GM18526 (cell line): ENCODE data around the gene DNAH3.

Experiments used
- POLR2A ChIP-seq: IDR thresholded peaks from 3 replicates; pipeline ENCODE4 v1.6.1; 2011; ENCODE audit not compliant: insufficient read length; ENCODE audit errors: extremely low read depth

DNAH3 gene

DNA sequence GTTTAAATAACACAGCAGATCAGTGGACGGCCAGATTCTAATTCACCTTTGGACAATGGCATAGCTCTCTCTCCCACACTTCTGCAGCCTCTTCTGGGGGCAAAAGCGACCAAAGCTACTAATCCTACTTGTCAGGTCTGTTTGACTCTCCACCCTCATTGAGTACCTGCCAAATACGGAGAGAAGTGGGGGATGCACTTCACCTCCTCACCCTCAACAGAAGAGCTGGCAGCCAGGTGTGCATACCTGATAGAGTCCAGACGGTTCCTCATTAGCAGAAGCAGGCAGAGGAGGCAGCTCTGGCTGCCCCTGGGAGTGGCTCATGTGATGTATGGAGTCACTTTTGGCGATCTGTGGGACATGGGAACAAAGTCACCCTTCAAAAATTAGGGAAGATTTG lies 4.9 kb downstream of the DNAH3 start:
- TF ChIP-seq POLR2A = no peak

DNA sequence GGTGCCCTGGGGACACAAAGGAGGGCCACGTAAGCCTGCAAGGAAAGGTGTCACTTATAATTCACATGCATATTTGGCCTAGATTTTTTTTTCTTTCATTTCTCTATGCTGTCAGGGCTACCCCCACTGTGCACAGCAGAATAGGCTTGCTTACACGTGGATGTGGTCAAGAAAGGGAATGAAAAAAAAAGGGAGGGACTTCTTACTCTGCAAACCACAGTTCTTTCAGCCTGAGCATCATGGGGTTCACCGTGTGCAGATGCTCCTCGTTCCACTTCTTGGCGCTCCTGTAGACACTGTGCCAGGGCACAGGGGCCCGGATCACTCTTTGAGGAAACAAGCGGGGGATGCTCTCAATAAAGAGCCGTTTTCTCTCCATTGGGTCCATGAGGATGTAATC lies 16.6 kb downstream of the DNAH3 start:
- TF ChIP-seq POLR2A = no peak

GRCh38 chr16:21130811-21131210 lies 19.8 kb downstream of the DNAH3 start:
- no peak for TF ChIP-seq POLR2A

DNA sequence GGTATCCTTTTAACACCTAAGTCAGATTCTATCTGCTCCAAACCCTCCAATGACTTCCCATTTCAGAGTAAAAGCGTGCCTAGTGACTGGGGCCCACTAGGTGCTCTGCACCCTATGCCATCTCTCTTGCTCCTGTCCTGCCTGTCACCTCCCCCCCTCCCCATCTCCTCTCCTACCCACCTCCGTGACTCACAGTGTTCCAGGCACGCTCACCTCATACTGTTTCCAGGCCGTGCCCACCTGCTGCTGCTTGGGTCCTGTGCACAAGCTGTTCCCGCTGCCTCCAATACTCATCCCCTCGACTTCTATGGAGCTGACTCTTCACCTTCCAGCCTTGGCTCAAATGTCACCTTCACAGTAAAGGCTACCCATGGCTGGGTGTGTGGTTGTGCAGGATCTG lies 21.7 kb downstream of the DNAH3 start:
- TF ChIP-seq POLR2A = no peak

- no peak for TF ChIP-seq POLR2A
These were observed 24.1 kb downstream of the DNAH3 start for GRCh38 chr16:21126518-21126917.

- no peak for TF ChIP-seq POLR2A
These were observed 25.5 kb downstream of the DNAH3 start for GRCh38 chr16:21125191-21125590.

GRCh38 chr16:21120976-21121520 lies 29.6 kb downstream of the DNAH3 start:
- TF ChIP-seq POLR2A = no peak

DNA sequence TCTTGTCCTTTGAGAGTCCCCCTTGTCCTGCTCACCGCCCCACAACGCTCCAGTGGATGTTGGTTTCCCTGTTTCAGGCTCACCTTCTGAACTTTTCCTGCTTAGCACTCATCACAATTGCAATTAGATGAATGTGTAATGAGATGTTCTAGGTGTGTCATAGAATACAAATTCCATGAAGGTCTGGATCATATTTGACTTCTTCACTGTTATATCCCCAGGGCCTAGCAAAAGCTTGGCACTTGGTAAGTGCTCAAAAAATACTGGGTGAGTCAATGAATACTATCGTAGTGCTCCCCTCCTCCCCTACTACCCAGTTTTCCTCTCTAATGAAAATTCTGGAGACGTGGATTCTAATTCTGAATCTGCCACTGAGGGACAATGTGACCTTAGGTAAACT lies 33.1 kb downstream of the DNAH3 start:
- TF ChIP-seq POLR2A = no peak

- no peak for TF ChIP-seq POLR2A
These were observed 34.4 kb downstream of the DNAH3 start for GRCh38 chr16:21116148-21116693.

DNA sequence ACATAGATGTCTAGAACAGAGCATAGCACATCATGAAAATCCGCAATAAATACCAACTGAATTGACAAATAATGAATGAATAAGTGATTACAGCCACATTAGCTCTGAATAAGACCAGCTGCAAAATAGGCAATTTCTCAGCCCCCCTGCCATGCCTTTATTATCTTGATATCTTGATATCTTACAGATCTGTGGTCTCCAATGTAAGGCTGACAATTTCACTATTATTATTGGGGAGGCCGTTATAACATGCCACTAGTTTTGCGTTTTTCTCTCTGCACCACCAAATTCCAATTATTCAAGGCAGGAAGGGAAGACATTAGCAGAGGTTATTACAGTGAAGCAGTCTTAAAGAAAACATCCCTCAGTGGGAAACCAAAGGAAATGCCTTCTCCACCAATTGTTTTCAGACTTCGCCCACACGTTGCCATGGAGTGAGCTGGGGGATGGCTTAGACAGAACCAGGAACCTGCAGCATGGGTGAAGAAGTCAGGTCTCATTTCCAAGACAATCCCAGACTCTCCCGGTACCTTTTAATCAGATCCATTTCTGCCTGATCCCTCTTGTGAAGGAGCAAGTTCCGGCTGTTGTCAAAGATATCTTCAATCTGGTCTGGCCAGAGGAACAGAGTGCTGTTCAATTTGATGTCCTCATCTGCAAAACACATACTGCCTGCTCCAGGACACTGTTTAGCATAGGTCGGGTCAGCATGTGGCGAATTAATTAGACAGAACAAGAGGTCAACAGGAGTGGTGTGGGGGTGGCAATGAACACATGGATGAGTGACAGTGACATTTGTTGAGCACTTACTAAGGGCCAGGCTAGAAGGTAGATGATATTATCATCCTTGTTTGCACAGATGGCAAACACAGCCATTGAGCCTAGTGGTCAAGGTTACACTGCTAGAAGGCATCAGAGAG lies 46.4 kb downstream of the DNAH3 start:
- TF ChIP-seq POLR2A = no peak

DNA sequence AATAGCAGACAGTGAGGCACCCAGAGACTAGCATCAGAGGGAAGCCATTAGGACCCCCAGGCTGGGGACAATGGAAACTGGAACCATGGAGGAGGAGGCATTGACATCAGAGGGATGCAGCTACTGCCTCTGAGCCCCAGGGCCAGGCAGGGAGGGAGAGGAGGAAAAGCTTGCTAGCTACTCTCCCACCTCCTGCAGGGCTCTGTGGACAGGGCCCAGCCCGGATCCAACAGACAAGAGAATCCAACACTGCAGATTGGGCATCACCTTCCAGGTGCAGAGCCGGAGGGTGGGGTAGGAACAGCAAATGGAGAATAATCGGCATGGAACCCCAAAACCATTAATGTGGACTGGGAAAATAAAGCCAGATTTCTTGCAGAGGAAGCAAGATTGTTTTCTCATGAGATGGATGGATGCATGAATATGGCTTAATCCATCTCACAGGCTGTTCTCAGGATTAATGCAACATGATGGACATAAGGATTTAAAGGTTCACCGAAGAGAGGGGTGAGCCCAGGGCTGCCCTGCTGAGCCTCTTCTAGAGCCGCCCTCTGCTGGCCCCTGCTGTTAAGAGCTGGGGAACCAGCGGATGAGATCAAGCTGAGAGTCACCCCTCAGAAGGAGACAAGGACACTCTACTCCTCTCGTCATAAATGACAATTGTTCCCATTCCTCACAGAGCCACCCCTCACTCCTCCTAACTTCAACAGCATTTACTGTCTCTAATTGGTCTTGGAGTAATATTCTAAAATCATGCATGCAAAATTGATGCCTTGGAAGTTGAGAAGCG lies 48.8 kb downstream of the DNAH3 start:
- TF ChIP-seq POLR2A = no peak

DNA sequence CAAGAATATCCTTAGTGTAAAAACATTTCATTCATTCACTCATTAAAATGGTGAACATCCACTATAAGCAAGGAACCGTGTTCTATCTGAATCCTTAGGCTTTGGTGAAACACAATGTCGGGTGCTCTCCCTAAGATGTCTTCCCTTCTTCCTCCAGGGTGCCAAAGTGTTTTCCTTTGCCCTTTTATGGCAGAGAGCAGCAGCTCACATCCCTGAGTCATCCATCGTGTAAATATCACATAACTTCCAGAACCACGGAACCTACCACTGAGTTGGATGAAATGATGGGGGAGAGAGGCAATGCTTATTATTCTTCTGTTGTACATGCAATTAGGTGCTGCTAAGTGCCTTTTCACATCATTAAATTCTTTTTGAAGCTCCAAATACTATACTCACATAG lies 50.2 kb downstream of the DNAH3 start:
- no peak for TF ChIP-seq POLR2A

GRCh38 chr16:21097151-21097550 lies 53.5 kb downstream of the DNAH3 start:
- TF ChIP-seq POLR2A = no peak

- TF ChIP-seq POLR2A = no peak
These were observed 57.7 kb downstream of the DNAH3 start for GRCh38 chr16:21092951-21093350.

DNA sequence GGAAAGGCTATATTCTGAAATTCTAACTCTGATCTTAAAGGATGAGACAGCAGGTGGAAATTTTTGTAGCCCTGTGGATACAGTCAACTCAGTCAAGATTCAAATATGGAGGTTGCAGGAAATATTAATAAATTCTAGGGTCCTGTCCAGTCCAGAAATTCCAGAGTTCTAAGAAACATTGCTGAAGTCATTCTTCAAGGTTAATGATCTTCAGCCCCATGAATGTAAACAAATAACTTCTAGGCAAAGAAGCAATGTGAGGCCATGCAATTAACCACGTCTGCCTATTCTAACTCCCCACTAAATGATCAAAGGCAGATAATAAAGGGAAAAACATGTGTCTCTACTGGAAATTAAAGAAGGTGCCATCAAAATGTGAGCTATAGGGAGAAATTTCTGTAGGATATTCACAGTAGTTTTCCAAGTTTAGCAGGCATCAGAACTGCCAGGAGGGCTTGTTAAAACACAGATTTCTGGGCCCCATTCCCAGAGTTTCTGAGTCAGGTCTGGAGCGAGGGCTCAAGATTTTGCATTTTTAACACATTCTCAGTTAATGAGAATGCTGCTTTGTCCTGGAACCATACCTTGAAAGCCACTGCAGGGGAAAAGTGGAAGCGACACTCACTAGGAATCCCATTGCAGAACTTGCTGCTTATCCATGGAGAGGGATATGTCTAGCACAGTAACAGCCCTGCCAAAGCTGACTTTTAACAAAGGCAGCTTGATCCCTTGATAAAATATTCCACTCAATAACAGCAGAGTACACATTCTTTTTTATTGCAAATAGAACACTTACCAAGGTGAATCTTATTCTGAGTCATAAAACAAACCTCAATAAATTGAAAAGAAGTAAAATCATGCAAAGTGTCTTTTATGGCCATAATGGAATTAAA lies 61.8 kb downstream of the DNAH3 start:
- no peak for TF ChIP-seq POLR2A
